Measurements from ENCODE around the gene ALS2.
"Not testable (repeated sequence)": the region's sequence is repeated elsewhere in the genome, so short reads cannot be mapped to it uniquely, and the experiment has no call there.

Gene ALS2

DNA sequence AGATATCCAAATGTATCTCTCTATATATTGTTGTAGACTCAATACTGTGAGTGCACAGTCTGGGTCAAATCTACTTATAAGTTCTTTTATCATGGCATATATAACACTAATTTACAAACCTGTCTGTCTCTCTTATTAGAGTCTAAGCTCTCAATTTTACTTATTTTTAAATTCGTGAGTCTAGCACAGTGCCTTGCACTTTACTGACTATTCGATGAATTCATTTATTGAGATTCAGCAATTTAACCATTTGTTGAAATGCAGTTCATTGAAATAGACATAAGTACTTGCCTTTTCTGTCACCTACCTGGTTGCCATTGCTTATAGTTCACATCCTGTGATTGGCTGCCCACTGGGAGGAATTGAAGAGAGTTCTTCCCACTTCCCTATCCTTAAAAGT is 10.3 kb upstream of the ALS2 start:
- DNase-seq: no peak

DNA sequence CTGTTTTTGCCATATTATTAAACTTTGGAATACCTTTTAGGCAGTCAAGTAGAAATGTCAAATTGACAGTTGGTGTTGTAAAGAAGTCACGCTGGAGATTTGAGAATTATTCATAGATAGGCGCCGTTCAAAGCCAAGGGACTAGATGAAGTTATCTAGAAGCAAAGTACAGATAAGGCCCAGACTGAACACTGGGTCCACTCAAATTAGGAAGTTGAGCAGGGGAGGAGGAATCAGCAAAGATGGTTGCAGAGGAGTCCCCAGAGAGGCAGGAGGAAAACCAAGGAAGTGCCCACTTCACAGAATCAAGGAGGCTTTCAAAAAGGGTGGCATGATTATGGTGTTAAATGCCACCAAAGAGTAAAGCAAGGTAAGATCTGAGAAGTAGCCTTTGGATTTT is 9.6 kb upstream of the ALS2 start:
- no peak for DNase-seq

DNA sequence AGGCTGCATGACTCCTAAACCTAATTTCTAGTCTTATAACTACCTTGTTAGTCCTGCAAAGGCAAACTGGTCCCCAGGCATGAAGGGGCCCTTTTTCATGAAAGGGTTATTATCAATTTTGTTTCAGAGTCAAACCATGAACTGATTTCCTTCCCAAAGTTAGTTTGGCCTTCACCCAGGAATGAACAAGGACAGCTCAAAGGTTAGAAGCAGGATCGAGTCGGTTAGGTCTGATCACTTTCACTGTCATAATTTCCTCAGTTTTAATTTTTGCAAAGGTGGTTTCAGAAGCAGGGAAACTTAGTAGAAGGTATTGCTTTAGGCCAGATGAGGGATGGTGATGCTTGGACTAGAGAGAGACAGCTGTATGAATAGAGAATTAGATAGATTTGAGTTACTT is 8.7 kb upstream of the ALS2 start:
- DNase-seq: no peak

DNA sequence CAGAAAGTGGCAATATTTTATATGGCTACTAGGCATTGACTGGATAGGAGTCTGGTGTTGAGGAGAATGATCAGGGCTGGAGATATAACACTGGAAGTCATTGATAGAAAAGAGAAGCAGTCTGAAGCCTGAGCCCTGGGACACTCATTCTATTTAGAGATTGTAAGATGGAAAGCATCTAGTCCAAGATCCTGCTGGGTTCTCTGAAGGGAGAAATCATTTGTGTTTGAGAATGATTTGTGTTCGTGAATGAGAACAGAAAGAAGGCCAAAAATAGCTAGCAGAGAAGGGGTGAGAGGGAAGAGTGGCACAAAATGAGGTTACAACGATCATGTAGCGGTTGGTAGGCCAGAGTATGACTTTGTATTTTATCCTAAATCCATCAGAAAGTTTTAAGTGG is 7.6 kb upstream of the ALS2 start:
- no peak for DNase-seq

- DNase-seq: no peak
These were observed 5.7 kb upstream of the ALS2 start for GRCh38 chr2:201786471-201786870.

DNA sequence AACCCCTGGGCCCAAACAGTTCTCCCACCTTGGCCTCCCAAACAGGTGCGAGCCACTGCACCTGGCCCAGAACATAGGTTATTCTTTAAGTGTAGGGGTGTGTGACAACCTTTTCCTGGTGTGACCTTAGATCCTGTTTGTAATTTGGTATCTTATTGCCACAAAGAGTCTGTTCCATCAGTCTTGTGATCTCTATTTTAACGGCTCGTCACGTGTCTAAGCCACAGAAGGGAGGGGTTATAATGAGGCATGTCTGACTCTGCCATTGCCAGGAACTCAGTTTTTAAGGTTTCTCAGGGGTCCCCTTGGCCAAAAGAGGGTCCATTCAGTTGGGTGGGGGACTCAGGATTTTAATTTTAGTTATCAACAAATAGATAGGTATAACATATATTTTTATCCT is 4.4 kb upstream of the ALS2 start:
- DNase-seq: no peak

GRCh38 chr2:201784563-201784962 is 3.8 kb upstream of the ALS2 start:
- DNase-seq: no peak

DNA sequence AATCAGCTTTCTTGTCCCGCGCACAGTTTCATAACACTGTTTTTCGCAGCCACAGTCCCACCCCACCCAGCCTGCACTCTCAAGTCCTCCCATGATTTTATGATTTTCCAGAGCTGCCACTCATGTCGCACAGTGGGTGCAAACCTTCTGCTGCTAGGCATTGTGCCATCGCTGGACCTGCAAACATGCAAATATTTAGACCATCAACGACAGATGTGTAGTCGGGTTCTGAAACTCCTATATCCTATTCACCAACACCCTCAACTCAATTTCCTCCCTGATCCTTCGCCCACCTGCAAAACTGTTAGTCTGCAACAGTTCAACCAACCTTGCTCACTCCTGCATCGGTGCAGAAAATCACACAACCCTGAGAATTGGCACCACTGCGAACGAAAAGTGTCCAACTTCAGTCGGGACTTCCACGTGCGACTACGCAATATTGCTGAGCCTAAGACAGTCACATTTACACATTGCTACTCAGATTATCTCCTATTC is 871 bp upstream of the ALS2 start:
- DNase-seq: no peak

DNA sequence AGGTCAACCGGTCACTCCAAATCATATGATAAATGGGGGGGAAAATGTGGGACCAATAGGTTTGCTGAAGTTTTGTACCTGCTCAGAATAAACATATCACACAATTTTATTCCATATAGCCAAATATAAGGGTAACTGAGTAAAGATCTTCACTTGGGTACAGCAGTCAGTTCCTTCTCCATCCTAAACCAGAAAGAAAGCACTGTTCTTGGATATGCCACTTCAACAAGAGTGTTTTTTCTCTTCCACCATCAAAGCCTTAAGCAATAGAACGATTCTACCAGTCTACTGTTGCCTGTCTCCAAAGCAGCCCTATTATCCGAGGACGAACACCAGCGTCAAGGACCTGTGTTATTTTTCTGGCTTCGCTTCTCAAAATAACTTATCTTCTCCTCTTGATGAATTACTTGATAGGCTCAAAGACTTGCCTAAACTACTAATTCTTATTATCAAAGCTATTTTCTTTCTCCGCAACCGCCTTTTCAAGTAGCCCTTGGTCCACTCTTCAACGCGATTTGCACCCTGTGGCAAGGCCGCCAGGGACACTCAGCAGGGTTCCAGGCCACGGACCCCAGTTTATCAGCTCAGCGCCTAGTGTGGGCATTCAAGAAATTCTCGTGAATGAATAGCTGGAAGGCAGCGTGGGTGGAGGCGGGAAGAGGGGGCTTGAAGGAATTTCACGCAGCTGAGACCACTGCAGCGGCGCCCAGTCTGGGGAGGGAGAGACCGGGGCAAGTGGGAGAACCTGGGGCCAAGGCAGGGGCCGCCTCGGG is 646 bp downstream of the ALS2 start:
- no peak for DNase-seq

GRCh38 chr2:201777869-201778268 is 2.9 kb downstream of the ALS2 start:
- DNase-seq: no peak

GRCh38 chr2:201777043-201777442 is 3.7 kb downstream of the ALS2 start:
- DNase-seq: no peak

GRCh38 chr2:201775326-201775725 is 5.4 kb downstream of the ALS2 start:
- DNase-seq: no peak

GRCh38 chr2:201774546-201774945 is 6.2 kb downstream of the ALS2 start:
- no peak for DNase-seq

GRCh38 chr2:201773990-201774389 is 6.7 kb downstream of the ALS2 start:
- DNase-seq: no peak

- no peak for DNase-seq
These were observed 10.9 kb downstream of the ALS2 start for GRCh38 chr2:201769666-201770373.

- no peak for DNase-seq
These were observed 11.8 kb downstream of the ALS2 start for GRCh38 chr2:201768918-201769317.

- no peak for DNase-seq
These were observed 14.9 kb downstream of the ALS2 start for GRCh38 chr2:201765799-201766198.

GRCh38 chr2:201764469-201764868 is 16.3 kb downstream of the ALS2 start:
- not testable (repeated sequence) for DNase-seq

DNA sequence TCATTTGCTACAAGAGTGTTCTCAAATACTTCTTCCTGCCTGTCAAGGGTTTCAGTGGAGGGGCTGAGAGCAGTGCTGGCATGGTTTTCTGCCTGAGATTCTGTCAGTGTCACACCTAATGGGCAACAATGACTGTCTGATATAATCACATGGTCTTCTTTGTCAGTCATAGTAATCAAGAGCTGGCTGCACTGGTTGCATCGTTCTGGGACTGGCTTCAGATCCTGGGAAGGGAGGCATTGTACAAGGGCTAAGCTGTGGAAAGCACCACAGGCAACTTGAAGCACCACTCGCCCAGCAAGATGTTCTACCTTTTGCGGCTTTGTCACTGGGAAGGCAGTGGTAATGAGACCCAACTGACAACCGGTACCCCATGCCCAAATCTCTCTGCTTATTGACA is 19.6 kb downstream of the ALS2 start:
- no peak for DNase-seq

DNA sequence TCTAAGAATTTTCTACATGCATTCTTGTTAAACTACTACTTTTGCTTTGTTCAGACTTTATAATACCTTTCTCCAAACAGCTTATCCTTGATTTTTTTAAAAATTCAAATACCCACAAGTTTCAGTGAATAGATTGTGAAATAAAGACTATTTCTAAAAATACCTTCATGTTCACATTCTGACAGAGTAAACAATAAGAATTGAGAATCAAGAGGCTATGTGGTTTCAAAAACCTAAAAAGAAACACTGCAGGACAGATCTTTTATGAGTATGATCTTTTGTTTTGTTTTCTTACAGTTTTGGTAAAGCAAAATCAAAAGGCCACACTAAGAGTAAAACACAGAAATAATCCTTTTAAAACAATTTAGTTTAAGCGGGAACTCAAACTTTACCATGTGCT is 21.2 kb downstream of the ALS2 start:
- DNase-seq: no peak

DNA sequence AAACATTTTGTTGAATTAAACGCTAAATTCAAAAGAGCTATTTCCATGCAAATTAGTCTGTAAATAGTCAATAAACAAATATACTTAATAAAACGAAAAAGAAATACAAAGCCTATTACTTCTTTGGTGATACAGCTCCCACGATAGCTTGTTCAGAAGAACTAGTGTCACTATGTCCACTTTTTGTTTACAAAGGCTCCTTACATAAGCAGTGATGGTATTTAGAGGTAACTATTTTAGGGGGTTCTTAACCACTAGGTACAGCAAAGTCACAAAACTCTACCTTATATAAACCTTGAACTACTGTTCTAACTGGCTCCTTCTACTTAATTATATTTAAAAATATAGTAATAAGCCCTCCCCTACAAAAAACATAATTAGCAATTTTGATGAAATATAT is 21.9 kb downstream of the ALS2 start:
- no peak for DNase-seq

- DNase-seq: no peak
These were observed 22.5 kb downstream of the ALS2 start for GRCh38 chr2:201758234-201758633.

DNA sequence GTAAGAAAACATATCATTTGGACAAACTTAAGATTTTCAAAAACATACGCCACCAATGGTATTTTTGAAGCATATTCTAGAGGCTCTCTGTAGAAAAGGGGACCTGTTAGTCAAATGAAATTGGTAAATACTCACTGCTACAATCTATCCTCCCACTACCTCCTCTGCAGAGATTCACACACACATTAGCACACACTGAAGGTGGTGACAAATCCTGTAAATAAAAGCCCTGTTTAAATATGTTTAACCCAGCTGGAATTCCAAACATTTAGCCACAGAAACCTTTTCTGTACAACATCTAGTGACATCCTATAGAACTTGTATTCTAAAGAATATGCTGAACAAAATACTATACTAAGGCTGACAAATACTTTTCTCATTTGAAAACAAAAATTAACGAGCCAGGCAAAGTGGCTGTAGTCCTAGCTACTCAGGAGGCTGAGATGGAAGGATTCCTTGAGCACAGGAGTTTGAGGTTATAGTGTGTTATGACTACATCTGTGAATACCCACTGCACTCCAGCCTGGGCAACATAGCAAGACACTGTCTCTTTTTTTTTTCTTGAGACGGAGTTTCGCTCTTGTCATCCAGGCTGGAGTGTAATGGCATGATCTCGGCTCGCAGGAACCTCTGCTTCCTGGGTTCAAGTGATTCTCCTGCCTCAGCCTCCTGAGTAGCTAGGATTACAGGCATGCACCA is 25.9 kb downstream of the ALS2 start:
- no peak for DNase-seq

- no peak for DNase-seq
These were observed 29.2 kb downstream of the ALS2 start for GRCh38 chr2:201751566-201751965.
